Ramos (cell line): ENCODE measurements around the gene PCDHB2.
"Not testable (repeated sequence)": the region's sequence is repeated elsewhere in the genome, so short reads cannot be mapped to it uniquely, and the experiment has no call there.

ENCODE experiments used
- in situ Hi-C: fragments of 300-500 bp; cut with MboI; formaldehyde crosslinking; loops from one replicate; pipeline ENCODE4 v1.14.3; 2022; ENCODE audit warnings: low sequenced_read_pairs; ENCODE audit not compliant: unreplicated experiment

The PCDHB2 gene

GRCh38 chr5:141094481-141095262 is at the start of gene PCDHB2:
TSS of gene PCDHB2 (plus strand) at chr5:141094615. CDS start at chr5:141094791, 176 bp downstream.
- in situ Hi-C loops, result no loop called here

GRCh38 chr5:141050622-141051520 is 43.5 kb upstream of the PCDHB2 start, which contains the start of gene PCDHB1:
TSS of gene PCDHB1 (plus strand) at chr5:141051374. CDS start at chr5:141051471, 97 bp downstream.
- in situ Hi-C loops, result no loop called here

GRCh38 chr5:141051521-141051866 is 42.9 kb upstream of the PCDHB2 start:
- in situ Hi-C loops, result no loop called here

- in situ Hi-C loops, result no loop called here
Measured at GRCh38 chr5:141077826-141078225, 16.6 kb upstream of the PCDHB2 start.

- in situ Hi-C loops, result no loop called here
Measured at GRCh38 chr5:141082228-141082627, 12.2 kb upstream of the PCDHB2 start.

GRCh38 chr5:141084487-141084989 is 9.9 kb upstream of the PCDHB2 start:
- in situ Hi-C loops, result no loop called here

GRCh38 chr5:141095263-141095641 is 837 bp downstream of the PCDHB2 start:
- in situ Hi-C loops, result no loop called here

- in situ Hi-C loops, result not testable (repeated sequence)
Measured at GRCh38 chr5:141096181-141096580, 1.8 kb downstream of the PCDHB2 start.

- in situ Hi-C loops, result not testable (repeated sequence)
Measured at GRCh38 chr5:141096586-141096985, 2.2 kb downstream of the PCDHB2 start.

- in situ Hi-C loops, result no loop called here
Measured at GRCh38 chr5:141100243-141100805, 5.9 kb downstream of the PCDHB2 start, which contains the start of gene PCDHB3. TSS of gene PCDHB3 (plus strand) at chr5:141100473. CDS start at chr5:141100650, 177 bp downstream.

- in situ Hi-C loops, result no loop called here
Measured at GRCh38 chr5:141101059-141101458, 6.6 kb downstream of the PCDHB2 start.

GRCh38 chr5:141102070-141102469 is 7.7 kb downstream of the PCDHB2 start:
- in situ Hi-C loops, result not testable (repeated sequence)

GRCh38 chr5:141102471-141102870 is 8.1 kb downstream of the PCDHB2 start:
- in situ Hi-C loops, result not testable (repeated sequence)

- in situ Hi-C loops, result no loop called here
Measured at GRCh38 chr5:141105350-141105749, 10.9 kb downstream of the PCDHB2 start.

GRCh38 chr5:141119250-141119649 is 24.8 kb downstream of the PCDHB2 start:
- in situ Hi-C loops, result no loop called here

- in situ Hi-C loops, result no loop called here
Measured at GRCh38 chr5:141121563-141121962, 27.1 kb downstream of the PCDHB2 start, which contains the start of gene PCDHB4. TSS of gene PCDHB4 (plus strand) at chr5:141121818. CDS start at chr5:141121999, 181 bp downstream.

- in situ Hi-C loops, result no loop called here
Measured at GRCh38 chr5:141121985-141122384, 27.6 kb downstream of the PCDHB2 start.

- in situ Hi-C loops, result not testable (repeated sequence)
Measured at GRCh38 chr5:141123396-141124135, 29.2 kb downstream of the PCDHB2 start.

- in situ Hi-C loops, result no loop called here
Measured at GRCh38 chr5:141127305-141127704, 32.9 kb downstream of the PCDHB2 start.
